ENCODE measurements around the gene MTMR10.
A peak's percentile ranks its signal among the peaks of the same experiment; 100 is the strongest.

Gene MTMR10

GRCh38 chr15:30933293-30933692 is 58.1 kb downstream of the MTMR10 start:
- Histone ChIP-seq H3K14ac (ENCODE audit: low read length) (no peak overlapping the region), H3K4me2 (ENCODE audit: insufficient read depth, low read length, poor library complexity, severe bottlenecking) (no peak overlapping the region), H3K27ac (replicated peaks; ENCODE audit: low read length) (no peak overlapping the region), H3K27me3 (ENCODE audit: control insufficient read depth in 3 of 3, insufficient read depth in 3 of 3, low read depth in 1 of 3, low read length in 3 of 3) (no peaks in the 10 kb centered on the region), H3K4ac (ENCODE audit: low read length) (no peak overlapping the region), H3K9ac (ENCODE audit: low read depth, low read length, poor library complexity) (no peak overlapping the region), H3K4me3 (ENCODE audit: low read length in 2 of 2) (no peak overlapping the region), H3K79me1 (ENCODE audit: low read depth, low read length) (peaks cover 2% of the 10 kb centered on the region), H3K36me3 (replicated peaks in 1 of 2; ENCODE audit: control insufficient read depth in 2 of 2, insufficient read depth in 2 of 2, low read length in 2 of 2) (peaks cover 28 to 75% of the 10 kb centered on the region in 2 donors), H3K9me3 (replicated peaks in 1 of 2; ENCODE audit: control insufficient read depth in 2 of 2, insufficient read depth in 1 of 2, low read depth in 1 of 2, low read length in 2 of 2) (peaks cover 0 to 1% of the 10 kb centered on the region in 2 donors), H3K18ac (ENCODE audit: low read length) (no peak overlapping the region), H4K8ac (ENCODE audit: low read depth, low read length) (no peak overlapping the region), H2BK15ac (ENCODE audit: low read length) (no peak overlapping the region), H3K23ac (ENCODE audit: low read depth, low read length, poor library complexity) (no peak overlapping the region), H3K4me1 (ENCODE audit: control insufficient read depth in 2 of 2, insufficient read depth in 1 of 2, low read depth in 1 of 2, low read length in 2 of 2) (no peaks in the 10 kb centered on the region), H2BK120ac (ENCODE audit: low read depth, low read length) (no peak overlapping the region), H2AFZ (ENCODE audit: low read length) (no peak overlapping the region), H4K91ac (ENCODE audit: low read depth, low read length, poor library complexity) (no peak overlapping the region), H2BK12ac (ENCODE audit: low read length) (no peak overlapping the region), H2AK5ac (ENCODE audit: low read depth, low read length) (no peak overlapping the region), H2BK5ac (ENCODE audit: low read length) (no peak overlapping the region)
- no peak for DNase-seq (ENCODE audit: low spot score)

DNA sequence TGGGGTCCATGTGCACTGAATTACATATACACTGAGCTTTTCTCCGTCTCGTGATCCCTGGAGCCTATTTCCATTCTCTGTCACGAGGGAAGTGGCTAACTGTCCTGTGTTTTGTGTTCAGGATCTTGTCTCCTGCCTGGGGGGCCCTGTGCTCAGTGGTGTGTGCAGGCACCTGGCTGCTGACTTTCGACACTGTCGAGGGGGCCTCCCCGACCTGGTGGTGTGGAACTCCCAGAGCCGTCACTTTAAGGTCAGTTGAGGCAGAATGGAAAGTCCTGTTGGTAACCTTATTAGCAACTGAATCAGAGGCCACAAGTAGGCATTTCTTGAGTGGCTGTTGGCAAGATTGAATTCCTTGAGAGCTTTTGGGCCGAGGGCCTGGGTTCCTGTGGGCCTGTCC is 61.0 kb downstream of the MTMR10 start:
- no peaks in the 10 kb centered on the region for H3K4me1 ChIP-seq (ENCODE audit: control insufficient read depth in 2 of 2, insufficient read depth in 1 of 2, low read depth in 1 of 2, low read length in 2 of 2)
- no peak overlapping the region for H2BK15ac ChIP-seq (ENCODE audit: low read length)
- H3K36me3 ChIP-seq (replicated peaks in 1 of 2; ENCODE audit: control insufficient read depth in 2 of 2, insufficient read depth in 2 of 2, low read length in 2 of 2) = peaks cover 37 to 75% of the 10 kb centered on the region in 2 donors
- peaks cover 2% of the 10 kb centered on the region for H3K79me1 ChIP-seq (ENCODE audit: low read depth, low read length)
- no peak overlapping the region for H2BK12ac ChIP-seq (ENCODE audit: low read length)
- H3K27ac ChIP-seq (replicated peaks; ENCODE audit: low read length) = no peak overlapping the region
- H4K8ac ChIP-seq (ENCODE audit: low read depth, low read length) = no peak overlapping the region
- no peak overlapping the region for H2BK120ac ChIP-seq (ENCODE audit: low read depth, low read length)
- no peak overlapping the region for H3K9ac ChIP-seq (ENCODE audit: low read depth, low read length, poor library complexity)
- H3K4me2 ChIP-seq (ENCODE audit: insufficient read depth, low read length, poor library complexity, severe bottlenecking) = no peak overlapping the region
- H3K18ac ChIP-seq (ENCODE audit: low read length) = no peak overlapping the region
- H3K4me3 ChIP-seq (ENCODE audit: low read length in 2 of 2) = no peak overlapping the region
- no peak overlapping the region for H2AFZ ChIP-seq (ENCODE audit: low read length)
- H3K9me3 ChIP-seq (replicated peaks in 1 of 2; ENCODE audit: control insufficient read depth in 2 of 2, insufficient read depth in 1 of 2, low read depth in 1 of 2, low read length in 2 of 2) = peaks cover 0 to 1% of the 10 kb centered on the region in 2 donors
- WGBS, 2 donors (ENCODE audit: extremely low coverage in 2 of 2, insufficient read length in 2 of 2, insufficient replicate concordance in 1 of 2) = no CpG with 5 or more reads among the region's 8 CpGs
- H2BK5ac ChIP-seq (ENCODE audit: low read length) = no peak overlapping the region
- H3K23ac ChIP-seq (ENCODE audit: low read depth, low read length, poor library complexity) = no peak overlapping the region
- H3K14ac ChIP-seq (ENCODE audit: low read length) = no peak overlapping the region
- no peak for DNase-seq (ENCODE audit: low spot score)
- H3K4ac ChIP-seq (ENCODE audit: low read length) = no peak overlapping the region
- H4K91ac ChIP-seq (ENCODE audit: low read depth, low read length, poor library complexity) = no peak overlapping the region
- no peak overlapping the region for H2AK5ac ChIP-seq (ENCODE audit: low read depth, low read length)
- H3K27me3 ChIP-seq (ENCODE audit: control insufficient read depth in 3 of 3, insufficient read depth in 3 of 3, low read depth in 1 of 3, low read length in 3 of 3) = no peaks in the 10 kb centered on the region

GRCh38 chr15:30929982-30930381 is 61.4 kb downstream of the MTMR10 start:
- no peak overlapping the region for H3K14ac ChIP-seq (ENCODE audit: low read length)

DNA sequence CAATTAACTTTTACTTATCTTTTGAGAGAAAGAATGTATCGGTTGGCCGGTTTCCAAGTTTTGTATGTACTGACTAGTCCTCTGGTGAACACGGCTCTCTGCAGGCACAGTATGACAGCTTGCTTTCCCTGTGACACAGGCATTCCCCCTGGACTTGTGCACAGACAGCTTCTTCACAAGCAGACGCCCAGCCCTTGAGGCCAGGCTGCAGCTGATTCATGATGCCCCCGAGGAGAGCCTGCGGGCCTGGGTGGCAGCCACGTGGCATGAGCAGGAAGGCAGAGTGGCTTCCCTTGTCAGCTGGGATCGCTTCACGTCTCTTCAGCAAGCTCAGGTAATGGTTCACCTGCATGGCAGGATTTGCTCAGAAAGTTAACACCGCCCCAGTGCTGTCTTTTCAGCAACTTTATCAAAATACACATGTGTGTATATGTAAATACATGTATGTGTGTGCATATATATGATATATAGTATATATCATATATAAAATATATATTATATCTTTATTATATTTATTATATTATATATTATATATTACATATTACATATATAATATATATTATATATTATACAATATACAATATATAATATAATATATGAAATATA is 62.3 kb downstream of the MTMR10 start:
- H3K14ac ChIP-seq (ENCODE audit: low read length) = no peak overlapping the region
- no CpG with 5 or more reads among the region's 10 CpGs for WGBS, 2 donors (ENCODE audit: extremely low coverage in 2 of 2, insufficient read length in 2 of 2, insufficient replicate concordance in 1 of 2)
- no peak overlapping the region for H2BK15ac ChIP-seq (ENCODE audit: low read length)
- no peaks in the 10 kb centered on the region for H3K27me3 ChIP-seq (ENCODE audit: control insufficient read depth in 3 of 3, insufficient read depth in 3 of 3, low read depth in 1 of 3, low read length in 3 of 3)
- H3K4me3 ChIP-seq (ENCODE audit: low read length in 2 of 2) = no peak overlapping the region
- no peak overlapping the region for H3K4me2 ChIP-seq (ENCODE audit: insufficient read depth, low read length, poor library complexity, severe bottlenecking)
- no peak for DNase-seq (ENCODE audit: low spot score)
- no peak overlapping the region for H3K4ac ChIP-seq (ENCODE audit: low read length)
- H4K8ac ChIP-seq (ENCODE audit: low read depth, low read length) = no peak overlapping the region
- H2AFZ ChIP-seq (ENCODE audit: low read length) = no peak overlapping the region
- H3K4me1 ChIP-seq (ENCODE audit: control insufficient read depth in 2 of 2, insufficient read depth in 1 of 2, low read depth in 1 of 2, low read length in 2 of 2) = no peaks in the 10 kb centered on the region
- no peak overlapping the region for H2BK12ac ChIP-seq (ENCODE audit: low read length)
- peak overlapping the region; percentile 32 for H3K18ac ChIP-seq (ENCODE audit: low read length)
- peaks cover 5% of the 10 kb centered on the region for H3K79me1 ChIP-seq (ENCODE audit: low read depth, low read length)
- H2BK5ac ChIP-seq (ENCODE audit: low read length) = no peak overlapping the region
- H3K9ac ChIP-seq (ENCODE audit: low read depth, low read length, poor library complexity) = no peak overlapping the region
- H3K9me3 ChIP-seq (replicated peaks in 1 of 2; ENCODE audit: control insufficient read depth in 2 of 2, insufficient read depth in 1 of 2, low read depth in 1 of 2, low read length in 2 of 2) = peaks cover 0 to 1% of the 10 kb centered on the region in 2 donors
- no peak overlapping the region for H3K27ac ChIP-seq (replicated peaks; ENCODE audit: low read length)
- no peak overlapping the region for H4K91ac ChIP-seq (ENCODE audit: low read depth, low read length, poor library complexity)
- no peak overlapping the region for H2BK120ac ChIP-seq (ENCODE audit: low read depth, low read length)
- H3K23ac ChIP-seq (ENCODE audit: low read depth, low read length, poor library complexity) = no peak overlapping the region
- peaks cover 42 to 75% of the 10 kb centered on the region in 2 donors for H3K36me3 ChIP-seq (replicated peaks in 1 of 2; ENCODE audit: control insufficient read depth in 2 of 2, insufficient read depth in 2 of 2, low read length in 2 of 2)
- no peak overlapping the region for H2AK5ac ChIP-seq (ENCODE audit: low read depth, low read length)

More at GRCh38 chr15:30929982-30930381, 61.4 kb downstream of the MTMR10 start:
- no peak overlapping the region for H2BK15ac ChIP-seq (ENCODE audit: low read length)
- no peak overlapping the region for H4K8ac ChIP-seq (ENCODE audit: low read depth, low read length)
- no peak overlapping the region for H3K27ac ChIP-seq (replicated peaks; ENCODE audit: low read length)
- no peak overlapping the region for H2BK120ac ChIP-seq (ENCODE audit: low read depth, low read length)
- H2AK5ac ChIP-seq (ENCODE audit: low read depth, low read length) = no peak overlapping the region
- WGBS, 2 donors (ENCODE audit: extremely low coverage in 2 of 2, insufficient read length in 2 of 2, insufficient replicate concordance in 1 of 2) = no CpG with 5 or more reads among the region's 4 CpGs
- H2BK12ac ChIP-seq (ENCODE audit: low read length) = no peak overlapping the region
- H3K23ac ChIP-seq (ENCODE audit: low read depth, low read length, poor library complexity) = no peak overlapping the region
- no peak overlapping the region for H4K91ac ChIP-seq (ENCODE audit: low read depth, low read length, poor library complexity)
- no peak overlapping the region for H3K4ac ChIP-seq (ENCODE audit: low read length)
- H3K36me3 ChIP-seq (replicated peaks in 1 of 2; ENCODE audit: control insufficient read depth in 2 of 2, insufficient read depth in 2 of 2, low read length in 2 of 2) = peaks cover 39 to 75% of the 10 kb centered on the region in 2 donors
- H3K4me3 ChIP-seq (ENCODE audit: low read length in 2 of 2) = no peak overlapping the region
- peaks cover 0 to 1% of the 10 kb centered on the region in 2 donors for H3K9me3 ChIP-seq (replicated peaks in 1 of 2; ENCODE audit: control insufficient read depth in 2 of 2, insufficient read depth in 1 of 2, low read depth in 1 of 2, low read length in 2 of 2)
- no peaks in the 10 kb centered on the region for H3K4me1 ChIP-seq (ENCODE audit: control insufficient read depth in 2 of 2, insufficient read depth in 1 of 2, low read depth in 1 of 2, low read length in 2 of 2)
- H3K79me1 ChIP-seq (ENCODE audit: low read depth, low read length) = peaks cover 2% of the 10 kb centered on the region
- H3K18ac ChIP-seq (ENCODE audit: low read length) = no peak overlapping the region
- no peak overlapping the region for H3K9ac ChIP-seq (ENCODE audit: low read depth, low read length, poor library complexity)
- H2BK5ac ChIP-seq (ENCODE audit: low read length) = no peak overlapping the region
- H3K27me3 ChIP-seq (ENCODE audit: control insufficient read depth in 3 of 3, insufficient read depth in 3 of 3, low read depth in 1 of 3, low read length in 3 of 3) = no peaks in the 10 kb centered on the region
- no peak overlapping the region for H2AFZ ChIP-seq (ENCODE audit: low read length)
- no peak overlapping the region for H3K4me2 ChIP-seq (ENCODE audit: insufficient read depth, low read length, poor library complexity, severe bottlenecking)
- DNase-seq (ENCODE audit: low spot score) = no peak

Data from neuronal stem cell (in vitro differentiated cells).